GM23338 (cell line): ENCODE measurements around the gene PACS1. TPM values are rescaled to one million over a fixed set of nuclear protein-coding genes. Genes with fewer than 3 reads are reported as not detected.

Experiments
- ATAC-seq: fragments of 200-7000 bp; cut with Tn5 transposase; 3 replicates; pipeline ENCODE4 v1.9.1; 2020
- DNase-seq: peaks from one replicate; pipeline ENCODE4 v3.0.0-alpha.2; 2015; ENCODE audit warnings: low spot score
- H2AFZ ChIP-seq: fragments of 200-600 bp; sonication (generic); 2 replicates; pipeline ENCODE4 v1.8.0; 2016; ENCODE audit warnings: antibody characterized with exemption, mild to moderate bottlenecking, moderate library complexity
- H3F3A ChIP-seq: fragments of 200-600 bp; sonication (generic); replicated peaks from 2 replicates; pipeline ENCODE4 v1.8.0; 2017; ENCODE audit warnings: antibody characterized with exemption, mixed run types, low read depth
- H3K27ac ChIP-seq: fragments of 200-600 bp; sonication (generic); 2 replicates; pipeline ENCODE4 v1.6.1; 2016; ENCODE audit warnings: low read depth
- H3K27me3 ChIP-seq: fragments of 200-600 bp; sonication (generic); 2 replicates; pipeline ENCODE4 v1.8.0; 2016; ENCODE audit warnings: mild to moderate bottlenecking, mixed run types, moderate library complexity; ENCODE audit not compliant: insufficient read depth
- H3K36me3 ChIP-seq: fragments of 200-600 bp; sonication (generic); 2 replicates; pipeline ENCODE4 v1.8.0; 2016; ENCODE audit warnings: mild to moderate bottlenecking; ENCODE audit not compliant: insufficient read depth
- H3K4me1 ChIP-seq: fragments of 200-600 bp; sonication (generic); 2 replicates; pipeline ENCODE4 v1.8.0; 2016; ENCODE audit warnings: mild to moderate bottlenecking, moderate library complexity; ENCODE audit not compliant: insufficient read depth
- H3K4me2 ChIP-seq: fragments of 200-600 bp; sonication (generic); 2 replicates; pipeline ENCODE4 v1.7.1; 2017; ENCODE audit warnings: mixed run types
- H3K4me3 ChIP-seq: fragments of 200-600 bp; sonication (generic); 2 replicates; pipeline ENCODE4 v1.6.1; 2016; ENCODE audit warnings: mixed run types
- H3K79me2 ChIP-seq: fragments of 200-600 bp; sonication (generic); replicated peaks from 2 replicates; pipeline ENCODE4 v1.8.0; 2017; ENCODE audit warnings: mild to moderate bottlenecking; ENCODE audit not compliant: insufficient read depth
- H3K9me2 ChIP-seq: fragments of 200-600 bp; sonication (generic); 2 replicates; pipeline ENCODE4 v1.8.0; 2017; ENCODE audit not compliant: insufficient read depth
- H4K20me1 ChIP-seq: fragments of 200-600 bp; sonication (generic); replicated peaks from 2 replicates; pipeline ENCODE4 v1.8.0; 2017; ENCODE audit warnings: mild to moderate bottlenecking; ENCODE audit not compliant: insufficient read depth
- H3K27ac Mint-ChIP-seq: 2 replicates; pipeline ENCODE4 v1.8.0; 2020; ENCODE audit warnings: inconsistent platforms, mild to moderate bottlenecking, moderate library complexity, mixed read lengths
- H3K27me3 Mint-ChIP-seq: 3 replicates; pipeline ENCODE4 v1.8.0; 2022; ENCODE audit warnings: low read depth, mild to moderate bottlenecking, moderate library complexity, mixed read lengths, inconsistent platforms; ENCODE audit not compliant: insufficient read depth, poor library complexity
- H3K36me3 Mint-ChIP-seq: 3 replicates; pipeline ENCODE4 v1.8.0; 2021; ENCODE audit warnings: low read depth, mild to moderate bottlenecking, inconsistent platforms, moderate library complexity, mixed read lengths
- H3K4me1 Mint-ChIP-seq: 3 replicates; pipeline ENCODE4 v1.8.0; 2020; ENCODE audit warnings: mild to moderate bottlenecking, inconsistent platforms, mixed read lengths
- H3K4me3 Mint-ChIP-seq: 3 replicates; pipeline ENCODE4 v1.8.0; 2021; ENCODE audit warnings: moderate library complexity, mild to moderate bottlenecking, inconsistent platforms, mixed read lengths
- H3K9me3 Mint-ChIP-seq: 3 replicates; pipeline ENCODE4 v1.8.0; 2020; ENCODE audit warnings: moderate library complexity, mild to moderate bottlenecking, inconsistent platforms, mixed read lengths
- CREB1 ChIP-seq: fragments of 250-450 bp; sonication (Bioruptor Pico); IDR thresholded peaks from 2 replicates; pipeline ENCODE4 v1.5.0; 2020; ENCODE audit warnings: low read depth, mild to moderate bottlenecking, moderate library complexity
- CTCF ChIP-seq, 2 experiments: fragments of 200-600 bp in 1 of 2; sonication (generic) in 1 of 2; conservative IDR thresholded peaks; 2 replicates each; pipeline versions ENCODE4 v1.5.1 to v1.6.1; 2016 to 2017; ENCODE audit warnings: antibody characterized with exemption in 2 of 2, low read depth in 2 of 2, mild to moderate bottlenecking in 2 of 2, moderate library complexity in 1 of 2
- ETS1 ChIP-seq: IDR thresholded peaks from 2 replicates; pipeline ENCODE4 v1.6.1; 2016; ENCODE audit warnings: antibody characterized with exemption
- EZH2 ChIP-seq: fragments of 200-600 bp; sonication (generic); IDR thresholded peaks from one replicate; pipeline ENCODE4 v1.8.0; 2017; ENCODE audit warnings: antibody characterized with exemption, mild to moderate bottlenecking, low read depth; ENCODE audit not compliant: unreplicated experiment
- EZH2phosphoT487 ChIP-seq: fragments of 200-600 bp; sonication (generic); IDR thresholded peaks from one replicate; pipeline ENCODE4 v1.8.1; 2018; ENCODE audit warnings: antibody characterized with exemption; ENCODE audit not compliant: unreplicated experiment
- POLR2AphosphoS5 ChIP-seq: IDR thresholded peaks from 2 replicates; pipeline ENCODE4 v1.6.1; 2016; ENCODE audit warnings: antibody characterized with exemption, low read depth
- REST ChIP-seq: IDR thresholded peaks from one replicate; pipeline ENCODE4 v1.6.1; 2018; ENCODE audit warnings: antibody characterized with exemption; ENCODE audit not compliant: unreplicated experiment
- STAT1 ChIP-seq: IDR thresholded peaks from one replicate; pipeline ENCODE4 v1.6.1; 2016; ENCODE audit warnings: antibody characterized with exemption; ENCODE audit not compliant: unreplicated experiment
- ZNF331 ChIP-seq: fragments of 250-450 bp; sonication (Bioruptor Pico); IDR thresholded peaks from 2 replicates; pipeline ENCODE4 v1.5.0; 2020; ENCODE audit warnings: low read depth, mild to moderate bottlenecking, moderate library complexity
- ZNF462 ChIP-seq: fragments of 250-450 bp; sonication (Bioruptor Pico); IDR thresholded peaks from 2 replicates; pipeline ENCODE4 v1.5.0; 2020; ENCODE audit warnings: mild to moderate bottlenecking, moderate library complexity
- polyA plus RNA-seq: library from polyadenylated mRNA; unstranded; fragments of >200 nt; fragmentation: Nextera tagmentation; extraction: Ambion mirVana; gene quantifications from 2 replicates; pipeline ENCODE4 v1.2.1, GENCODE V29; 2016
- total RNA-seq: library from RNA; depleted of rRNA; stranded (reverse); fragments of >200 nt; shearing (Covaris generic); gene quantifications from 2 replicates; pipeline ENCODE4 v1.2.3, GENCODE V29; 2014

The PACS1 gene
- total and polyA plus RNA-seq, 2 experiments from 2014 or later, result 8.0 to 37.5 TPM

- TF ChIP-seq REST, result no peak
- no peak for TF ChIP-seq ETS1
Measured at GRCh38 chr11:66230156-66230555, 160.1 kb downstream of the PACS1 start (continued).

GRCh38 chr11:66230978-66231377 lies 160.9 kb downstream of the PACS1 start:
- Histone ChIP-seq H4K20me1 (no peaks in the 10 kb centered on the region), H2AFZ (no peak overlapping the region), H3F3A (0 out of 2 replicates have a peak, but pooled peaks cover 6% of the 10 kb centered on the region), H3K79me2 (no peaks in the 10 kb centered on the region), H3K36me3 (no peaks in the 10 kb centered on the region; the same call in 1 of the 2 replicates), H3K27ac (no peak overlapping the region), H3K27me3 (no peaks in the 10 kb centered on the region), H3K4me2 (no peak overlapping the region), H3K4me3 (no peak overlapping the region), H3K4me1 (peaks cover 9% of the 10 kb centered on the region; the same call in 1 of the 2 replicates), H3K9me2 (no peaks in the 10 kb centered on the region)
- H3K9me3 Mint-ChIP-seq, result no peaks in the 10 kb centered on the region
- peaks cover 6% of the 10 kb centered on the region; the same call in 2 of the 3 replicates for H3K36me3 Mint-ChIP-seq
- H3K4me3 Mint-ChIP-seq, result no peak overlapping the region
- H3K27me3 Mint-ChIP-seq, result peaks cover 11% of the 10 kb centered on the region
- no peak for ATAC-seq
- H3K27ac Mint-ChIP-seq, result no peak overlapping the region
- no peak for DNase-seq
- H3K4me1 Mint-ChIP-seq, result peaks cover 30% of the 10 kb centered on the region
- TF ChIP-seq EZH2phosphoT487 (no peak), CREB1 (CRISPR knock-in tag) (no peak), ZNF331 (CRISPR knock-in tag) (no peak), CTCF (conservative IDR thresholded peaks at IDR 0.05; ENCODE audit: low read depth in 2 of 2) (no peak), POLR2AphosphoS5 (no peak), EZH2 (no peak), ZNF462 (no peak), STAT1 (no peak)
